RWPE1 (cell line): Measurements from ENCODE around the gene SRD5A3.

Experiments used
- CTCF ChIA-PET: fragments of 350-600 bp; sonication (Branson Sonifier 250); formaldehyde crosslinking; extraction: SDS; loops from one replicate; lab custom pipeline; 2021; lab: Yijun Ruan, JAX
- POLR2A ChIA-PET: fragments of 400-600 bp; formaldehyde crosslinking; extraction: SDS; loops from one replicate; lab custom pipeline; 2020; ENCODE audit warnings: antibody characterized with exemption; ENCODE audit not compliant: low non-redundant PET; lab: Yijun Ruan, JAX
- DNase-seq: peaks from one replicate; pipeline ENCODE4 v3.0.0; 2012; ENCODE audit warnings: low spot score
- H3K27ac ChIP-seq: fragments of 450-650 bp; 2 replicates; pipeline ENCODE4 v1.5.1; 2017
- CTCF ChIP-seq: fragments of 450-650 bp; conservative IDR thresholded peaks from 2 replicates; pipeline ENCODE4 v1.5.1; 2017; ENCODE audit warnings: low read depth, mild to moderate bottlenecking

The SRD5A3 gene

GRCh38 chr4:55367084-55367722 lies 21.2 kb downstream of the SRD5A3 start:
- POLR2A ChIA-PET = interaction anchor here (0.6 kb wide), 1 partner anchor 59 kb away, joined by 3 read pairs; no protein-coding TSS in a partner anchor
- CTCF ChIA-PET = interaction anchor here (1.1 kb wide), 1 partner anchor 8 kb away, joined by 3 read pairs; no protein-coding TSS in a partner anchor
- DNase-seq = no peak
- no peak overlapping the region for H3K27ac ChIP-seq
- no peak for TF ChIP-seq CTCF

DNA sequence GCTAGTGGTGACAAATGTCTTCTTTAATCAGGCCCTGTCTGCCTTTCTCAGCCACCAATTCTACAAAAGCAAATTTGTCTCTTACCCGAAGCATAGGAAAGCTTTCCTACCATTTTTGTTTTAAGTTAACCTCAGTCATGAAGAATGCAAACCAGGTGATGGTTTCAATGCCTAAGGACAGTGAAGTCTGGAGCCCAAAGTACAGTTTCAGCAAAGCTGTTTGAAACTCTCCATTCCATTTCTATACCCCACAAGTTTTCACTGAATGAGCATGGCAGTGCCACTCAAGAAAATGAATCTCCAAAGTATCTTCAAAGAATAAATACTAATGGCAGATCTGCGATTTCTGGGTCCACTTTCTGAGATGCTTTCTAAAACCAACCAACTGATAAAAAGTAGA lies 23.9 kb downstream of the SRD5A3 start:
- ChIA-PET CTCF (interaction anchor here (0.6 kb wide), 1 partner anchor 1577 kb away, joined by 4 read pairs; no protein-coding TSS in a partner anchor), POLR2A (no interaction called here)
- H3K27ac ChIP-seq = no peak overlapping the region
- no peak for DNase-seq
- no peak for TF ChIP-seq CTCF

GRCh38 chr4:55372259-55372658 lies 26.2 kb downstream of the SRD5A3 start:
- CTCF ChIA-PET = no interaction called here
- H3K27ac ChIP-seq = no peak overlapping the region
- TF ChIP-seq CTCF = no peak
- POLR2A ChIA-PET = no interaction called here
- no peak for DNase-seq

GRCh38 chr4:55373461-55373860 lies 27.4 kb downstream of the SRD5A3 start:
- DNase-seq = no peak

GRCh38 chr4:55376698-55377097 lies 30.7 kb downstream of the SRD5A3 start:
- DNase-seq = no peak
- no peak overlapping the region for H3K27ac ChIP-seq
- ChIA-PET POLR2A (no interaction called here), CTCF (interaction anchor here (0.6 kb wide), 1 partner anchor 378 kb away, joined by 3 read pairs; no protein-coding TSS in a partner anchor)
- no peak for TF ChIP-seq CTCF

More at GRCh38 chr4:55373461-55373860, 27.4 kb downstream of the SRD5A3 start:
- no peak for TF ChIP-seq CTCF
- ChIA-PET CTCF (interaction anchor here (0.5 kb wide), 1 partner anchor 80 kb away, joined by 3 read pairs; no protein-coding TSS in a partner anchor), POLR2A (no interaction called here)
- H3K27ac ChIP-seq = no peak overlapping the region

GRCh38 chr4:55378617-55379467 lies 32.8 kb downstream of the SRD5A3 start:
- no peak overlapping the region for H3K27ac ChIP-seq
- no peak for DNase-seq
- CTCF ChIA-PET = interaction anchor here (0.6 to 1.0 kb wide), 2 partner anchors 32 to 1116 kb away, joined by 3 read pairs; partner anchors contain the start of gene SRD5A3
- POLR2A ChIA-PET = no interaction called here
- no peak for TF ChIP-seq CTCF
